GM23338 (cell line): ENCODE data around the gene ALKAL2. TPM values are rescaled to one million over a fixed set of nuclear protein-coding genes. Genes with fewer than 3 reads are reported as not detected.
A peak's percentile ranks its signal among the peaks of the same experiment; 100 is the strongest.

Experiments used
- ATAC-seq: fragments of 200-7000 bp; cut with Tn5 transposase; 3 replicates; pipeline ENCODE4 v1.9.1; 2020
- DNase-seq: peaks from one replicate; pipeline ENCODE4 v3.0.0-alpha.2; 2015; ENCODE audit warnings: low spot score
- H2AFZ ChIP-seq: fragments of 200-600 bp; sonication (generic); 2 replicates; pipeline ENCODE4 v1.8.0; 2016; ENCODE audit warnings: antibody characterized with exemption, mild to moderate bottlenecking, moderate library complexity
- H3F3A ChIP-seq: fragments of 200-600 bp; sonication (generic); replicated peaks from 2 replicates; pipeline ENCODE4 v1.8.0; 2017; ENCODE audit warnings: antibody characterized with exemption, mixed run types, low read depth
- H3K27ac ChIP-seq: fragments of 200-600 bp; sonication (generic); 2 replicates; pipeline ENCODE4 v1.6.1; 2016; ENCODE audit warnings: low read depth
- H3K27me3 ChIP-seq: fragments of 200-600 bp; sonication (generic); 2 replicates; pipeline ENCODE4 v1.8.0; 2016; ENCODE audit warnings: mild to moderate bottlenecking, mixed run types, moderate library complexity; ENCODE audit not compliant: insufficient read depth
- H3K36me3 ChIP-seq: fragments of 200-600 bp; sonication (generic); 2 replicates; pipeline ENCODE4 v1.8.0; 2016; ENCODE audit warnings: mild to moderate bottlenecking; ENCODE audit not compliant: insufficient read depth
- H3K4me1 ChIP-seq: fragments of 200-600 bp; sonication (generic); 2 replicates; pipeline ENCODE4 v1.8.0; 2016; ENCODE audit warnings: mild to moderate bottlenecking, moderate library complexity; ENCODE audit not compliant: insufficient read depth
- H3K4me2 ChIP-seq: fragments of 200-600 bp; sonication (generic); 2 replicates; pipeline ENCODE4 v1.7.1; 2017; ENCODE audit warnings: mixed run types
- H3K4me3 ChIP-seq: fragments of 200-600 bp; sonication (generic); 2 replicates; pipeline ENCODE4 v1.6.1; 2016; ENCODE audit warnings: mixed run types
- H3K79me2 ChIP-seq: fragments of 200-600 bp; sonication (generic); replicated peaks from 2 replicates; pipeline ENCODE4 v1.8.0; 2017; ENCODE audit warnings: mild to moderate bottlenecking; ENCODE audit not compliant: insufficient read depth
- H3K9me2 ChIP-seq: fragments of 200-600 bp; sonication (generic); 2 replicates; pipeline ENCODE4 v1.8.0; 2017; ENCODE audit not compliant: insufficient read depth
- H4K20me1 ChIP-seq: fragments of 200-600 bp; sonication (generic); replicated peaks from 2 replicates; pipeline ENCODE4 v1.8.0; 2017; ENCODE audit warnings: mild to moderate bottlenecking; ENCODE audit not compliant: insufficient read depth
- H3K27ac Mint-ChIP-seq: 2 replicates; pipeline ENCODE4 v1.8.0; 2020; ENCODE audit warnings: inconsistent platforms, mild to moderate bottlenecking, moderate library complexity, mixed read lengths
- H3K27me3 Mint-ChIP-seq: 3 replicates; pipeline ENCODE4 v1.8.0; 2022; ENCODE audit warnings: low read depth, mild to moderate bottlenecking, moderate library complexity, mixed read lengths, inconsistent platforms; ENCODE audit not compliant: insufficient read depth, poor library complexity
- H3K36me3 Mint-ChIP-seq: 3 replicates; pipeline ENCODE4 v1.8.0; 2021; ENCODE audit warnings: low read depth, mild to moderate bottlenecking, inconsistent platforms, moderate library complexity, mixed read lengths
- H3K4me1 Mint-ChIP-seq: 3 replicates; pipeline ENCODE4 v1.8.0; 2020; ENCODE audit warnings: mild to moderate bottlenecking, inconsistent platforms, mixed read lengths
- H3K4me3 Mint-ChIP-seq: 3 replicates; pipeline ENCODE4 v1.8.0; 2021; ENCODE audit warnings: moderate library complexity, mild to moderate bottlenecking, inconsistent platforms, mixed read lengths
- H3K9me3 Mint-ChIP-seq: 3 replicates; pipeline ENCODE4 v1.8.0; 2020; ENCODE audit warnings: moderate library complexity, mild to moderate bottlenecking, inconsistent platforms, mixed read lengths
- CREB1 ChIP-seq: fragments of 250-450 bp; sonication (Bioruptor Pico); IDR thresholded peaks from 2 replicates; pipeline ENCODE4 v1.5.0; 2020; ENCODE audit warnings: low read depth, mild to moderate bottlenecking, moderate library complexity
- EZH2 ChIP-seq: fragments of 200-600 bp; sonication (generic); IDR thresholded peaks from one replicate; pipeline ENCODE4 v1.8.0; 2017; ENCODE audit warnings: antibody characterized with exemption, mild to moderate bottlenecking, low read depth; ENCODE audit not compliant: unreplicated experiment
- EZH2phosphoT487 ChIP-seq: fragments of 200-600 bp; sonication (generic); IDR thresholded peaks from one replicate; pipeline ENCODE4 v1.8.1; 2018; ENCODE audit warnings: antibody characterized with exemption; ENCODE audit not compliant: unreplicated experiment
- JUNB ChIP-seq: IDR thresholded peaks from one replicate; pipeline ENCODE4 v1.6.1; 2016; ENCODE audit warnings: antibody characterized with exemption; ENCODE audit not compliant: unreplicated experiment
- NANOG ChIP-seq: IDR thresholded peaks from 2 replicates; pipeline ENCODE4 v1.6.1; 2016; ENCODE audit warnings: antibody characterized with exemption, borderline replicate concordance
- POLR2AphosphoS5 ChIP-seq: IDR thresholded peaks from 2 replicates; pipeline ENCODE4 v1.6.1; 2016; ENCODE audit warnings: antibody characterized with exemption, low read depth
- REST ChIP-seq: IDR thresholded peaks from one replicate; pipeline ENCODE4 v1.6.1; 2018; ENCODE audit warnings: antibody characterized with exemption; ENCODE audit not compliant: unreplicated experiment
- STAT1 ChIP-seq: IDR thresholded peaks from one replicate; pipeline ENCODE4 v1.6.1; 2016; ENCODE audit warnings: antibody characterized with exemption; ENCODE audit not compliant: unreplicated experiment
- polyA plus RNA-seq: library from polyadenylated mRNA; unstranded; fragments of >200 nt; fragmentation: Nextera tagmentation; extraction: Ambion mirVana; gene quantifications from 2 replicates; pipeline ENCODE4 v1.2.1, GENCODE V29; 2016
- total RNA-seq: library from RNA; depleted of rRNA; stranded (reverse); fragments of >200 nt; shearing (Covaris generic); gene quantifications from 2 replicates; pipeline ENCODE4 v1.2.3, GENCODE V29; 2014
- TF ChIP-seq, protein P1 (sequence below), 2 experiments: fragments of 200-600 bp in 1 of 2; sonication (generic) in 1 of 2; conservative IDR thresholded peaks; 2 replicates each; pipeline versions ENCODE4 v1.5.1 to v1.6.1; 2016 to 2017; ENCODE audit warnings: antibody characterized with exemption in 2 of 2, low read depth in 2 of 2, mild to moderate bottlenecking in 2 of 2, moderate library complexity in 1 of 2
- TF ChIP-seq, protein P2 (sequence below): fragments of 250-450 bp; sonication (Bioruptor Pico); IDR thresholded peaks from 2 replicates; pipeline ENCODE4 v1.5.0; 2020; ENCODE audit warnings: mild to moderate bottlenecking, moderate library complexity

ALKAL2 gene
- total and polyA plus RNA-seq, 2 experiments from 2014 or later: 6.4 to 12.1 TPM

DNA sequence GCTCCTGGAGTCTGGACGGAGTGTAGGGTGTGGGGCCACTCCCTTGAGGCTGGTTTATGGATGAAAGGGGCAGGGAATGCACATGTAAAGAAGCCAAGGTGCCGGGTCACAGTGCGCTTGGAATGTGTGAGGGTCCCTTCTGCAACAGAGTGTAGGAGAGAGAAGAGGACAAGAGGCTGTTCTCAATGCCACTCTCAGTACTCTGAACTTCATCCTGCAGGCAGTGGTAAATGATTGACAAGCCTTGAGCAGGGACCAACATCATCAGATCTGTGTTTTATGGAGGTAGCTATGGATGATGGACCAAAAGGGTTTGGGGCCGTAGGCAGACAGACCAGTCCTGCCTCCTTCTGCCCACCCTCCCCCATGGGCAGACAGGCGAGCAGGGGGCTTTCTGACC is 7.2 kb upstream of the ALKAL2 start:
- H3K9me3 Mint-ChIP-seq: peaks cover 9% of the 10 kb centered on the region; the same call in 2 of the 3 replicates
- Histone ChIP-seq H3K4me2 (no peak overlapping the region), H3K4me3 (no peak overlapping the region), H3K9me2 (no peaks in the 10 kb centered on the region), H3K27ac (no peak overlapping the region), H4K20me1 (no peaks in the 10 kb centered on the region; the same call in 1 of the 2 replicates), H3K4me1 (no peaks in the 10 kb centered on the region), H3K27me3 (peaks cover 12% of the 10 kb centered on the region), H2AFZ (no peak overlapping the region), H3K79me2 (no peaks in the 10 kb centered on the region), H3F3A (no peaks in the 10 kb centered on the region), H3K36me3 (no peaks in the 10 kb centered on the region)
- peaks cover 5% of the 10 kb centered on the region for H3K27me3 Mint-ChIP-seq
- no peak for ATAC-seq
- H3K27ac Mint-ChIP-seq: no peak overlapping the region
- no peaks in the 10 kb centered on the region for H3K4me1 Mint-ChIP-seq
- TF ChIP-seq STAT1 (no peak), JUNB (no peak), NANOG (no peak)
- H3K4me3 Mint-ChIP-seq: no peak overlapping the region
- no peak for DNase-seq
- H3K36me3 Mint-ChIP-seq: no peaks in the 10 kb centered on the region; the same call in 2 of the 3 replicates

DNA sequence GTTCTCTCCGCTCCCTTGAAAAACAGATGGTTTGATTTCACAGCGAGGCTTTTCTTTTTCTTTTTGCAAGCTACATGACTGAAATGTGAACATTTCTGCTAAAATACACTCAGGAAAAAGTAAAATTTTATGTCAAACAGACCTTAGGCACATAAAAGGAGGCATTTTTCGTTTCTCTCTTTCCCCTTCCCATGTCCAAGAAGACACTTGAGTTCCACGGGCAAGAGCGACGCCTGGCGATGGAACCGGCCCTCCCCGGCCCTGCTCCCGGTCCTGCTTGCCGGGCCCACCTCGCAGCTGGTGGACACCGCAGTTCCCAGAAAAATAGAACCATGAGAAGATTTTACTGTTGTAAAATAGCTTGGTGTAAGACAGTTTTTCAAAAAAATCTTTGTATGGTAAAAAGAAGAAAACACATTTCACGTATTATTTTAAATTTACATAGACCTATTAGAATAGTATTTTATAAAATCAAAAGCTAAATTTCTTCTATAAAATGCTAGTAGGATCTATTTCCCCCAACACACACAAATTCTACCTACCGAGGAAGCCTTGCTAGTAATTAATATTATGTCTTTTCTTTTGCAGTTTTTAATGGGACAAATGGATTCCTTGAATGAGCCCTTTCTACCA is 2.3 kb upstream of the ALKAL2 start:
- Histone ChIP-seq H3K27ac (no peak overlapping the region), H3K9me2 (no peaks in the 10 kb centered on the region), H3K79me2 (no peaks in the 10 kb centered on the region), H3K4me3 (peak overlapping the region; percentile 68), H3K4me2 (peak overlapping the region; percentile 92), H3F3A (peaks cover under 1% of the 10 kb centered on the region; the same call in 1 of the 2 replicates), H3K36me3 (no peaks in the 10 kb centered on the region), H4K20me1 (no peaks in the 10 kb centered on the region), H3K27me3 (peaks cover 50% of the 10 kb centered on the region), H2AFZ (peak overlapping the region; percentile 93), H3K4me1 (peaks cover 18% of the 10 kb centered on the region)
- peak; percentile 80 for DNase-seq
- H3K36me3 Mint-ChIP-seq: no peaks in the 10 kb centered on the region
- H3K4me1 Mint-ChIP-seq: peaks cover 18% of the 10 kb centered on the region
- H3K9me3 Mint-ChIP-seq: no peaks in the 10 kb centered on the region; the same call in 2 of the 3 replicates
- peak; percentile 46 for ATAC-seq
- peaks cover 35% of the 10 kb centered on the region for H3K27me3 Mint-ChIP-seq
- H3K27ac Mint-ChIP-seq: no peak overlapping the region
- peak overlapping the region; percentile 79 for H3K4me3 Mint-ChIP-seq
- TF ChIP-seq, protein P1, sequence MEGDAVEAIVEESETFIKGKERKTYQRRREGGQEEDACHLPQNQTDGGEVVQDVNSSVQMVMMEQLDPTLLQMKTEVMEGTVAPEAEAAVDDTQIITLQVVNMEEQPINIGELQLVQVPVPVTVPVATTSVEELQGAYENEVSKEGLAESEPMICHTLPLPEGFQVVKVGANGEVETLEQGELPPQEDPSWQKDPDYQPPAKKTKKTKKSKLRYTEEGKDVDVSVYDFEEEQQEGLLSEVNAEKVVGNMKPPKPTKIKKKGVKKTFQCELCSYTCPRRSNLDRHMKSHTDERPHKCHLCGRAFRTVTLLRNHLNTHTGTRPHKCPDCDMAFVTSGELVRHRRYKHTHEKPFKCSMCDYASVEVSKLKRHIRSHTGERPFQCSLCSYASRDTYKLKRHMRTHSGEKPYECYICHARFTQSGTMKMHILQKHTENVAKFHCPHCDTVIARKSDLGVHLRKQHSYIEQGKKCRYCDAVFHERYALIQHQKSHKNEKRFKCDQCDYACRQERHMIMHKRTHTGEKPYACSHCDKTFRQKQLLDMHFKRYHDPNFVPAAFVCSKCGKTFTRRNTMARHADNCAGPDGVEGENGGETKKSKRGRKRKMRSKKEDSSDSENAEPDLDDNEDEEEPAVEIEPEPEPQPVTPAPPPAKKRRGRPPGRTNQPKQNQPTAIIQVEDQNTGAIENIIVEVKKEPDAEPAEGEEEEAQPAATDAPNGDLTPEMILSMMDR (conservative IDR thresholded peaks at IDR 0.05; ENCODE audit: low read depth in 2 of 2): peak; percentile 84 to 91
- TF ChIP-seq CREB1 (CRISPR knock-in tag): no peak
- TF ChIP-seq REST: no peak
- TF ChIP-seq POLR2AphosphoS5: no peak
- TF ChIP-seq STAT1: no peak
- no peak for TF ChIP-seq EZH2phosphoT487
- no peak for TF ChIP-seq JUNB
- peak; percentile 53 for TF ChIP-seq EZH2
- TF ChIP-seq, protein P2, sequence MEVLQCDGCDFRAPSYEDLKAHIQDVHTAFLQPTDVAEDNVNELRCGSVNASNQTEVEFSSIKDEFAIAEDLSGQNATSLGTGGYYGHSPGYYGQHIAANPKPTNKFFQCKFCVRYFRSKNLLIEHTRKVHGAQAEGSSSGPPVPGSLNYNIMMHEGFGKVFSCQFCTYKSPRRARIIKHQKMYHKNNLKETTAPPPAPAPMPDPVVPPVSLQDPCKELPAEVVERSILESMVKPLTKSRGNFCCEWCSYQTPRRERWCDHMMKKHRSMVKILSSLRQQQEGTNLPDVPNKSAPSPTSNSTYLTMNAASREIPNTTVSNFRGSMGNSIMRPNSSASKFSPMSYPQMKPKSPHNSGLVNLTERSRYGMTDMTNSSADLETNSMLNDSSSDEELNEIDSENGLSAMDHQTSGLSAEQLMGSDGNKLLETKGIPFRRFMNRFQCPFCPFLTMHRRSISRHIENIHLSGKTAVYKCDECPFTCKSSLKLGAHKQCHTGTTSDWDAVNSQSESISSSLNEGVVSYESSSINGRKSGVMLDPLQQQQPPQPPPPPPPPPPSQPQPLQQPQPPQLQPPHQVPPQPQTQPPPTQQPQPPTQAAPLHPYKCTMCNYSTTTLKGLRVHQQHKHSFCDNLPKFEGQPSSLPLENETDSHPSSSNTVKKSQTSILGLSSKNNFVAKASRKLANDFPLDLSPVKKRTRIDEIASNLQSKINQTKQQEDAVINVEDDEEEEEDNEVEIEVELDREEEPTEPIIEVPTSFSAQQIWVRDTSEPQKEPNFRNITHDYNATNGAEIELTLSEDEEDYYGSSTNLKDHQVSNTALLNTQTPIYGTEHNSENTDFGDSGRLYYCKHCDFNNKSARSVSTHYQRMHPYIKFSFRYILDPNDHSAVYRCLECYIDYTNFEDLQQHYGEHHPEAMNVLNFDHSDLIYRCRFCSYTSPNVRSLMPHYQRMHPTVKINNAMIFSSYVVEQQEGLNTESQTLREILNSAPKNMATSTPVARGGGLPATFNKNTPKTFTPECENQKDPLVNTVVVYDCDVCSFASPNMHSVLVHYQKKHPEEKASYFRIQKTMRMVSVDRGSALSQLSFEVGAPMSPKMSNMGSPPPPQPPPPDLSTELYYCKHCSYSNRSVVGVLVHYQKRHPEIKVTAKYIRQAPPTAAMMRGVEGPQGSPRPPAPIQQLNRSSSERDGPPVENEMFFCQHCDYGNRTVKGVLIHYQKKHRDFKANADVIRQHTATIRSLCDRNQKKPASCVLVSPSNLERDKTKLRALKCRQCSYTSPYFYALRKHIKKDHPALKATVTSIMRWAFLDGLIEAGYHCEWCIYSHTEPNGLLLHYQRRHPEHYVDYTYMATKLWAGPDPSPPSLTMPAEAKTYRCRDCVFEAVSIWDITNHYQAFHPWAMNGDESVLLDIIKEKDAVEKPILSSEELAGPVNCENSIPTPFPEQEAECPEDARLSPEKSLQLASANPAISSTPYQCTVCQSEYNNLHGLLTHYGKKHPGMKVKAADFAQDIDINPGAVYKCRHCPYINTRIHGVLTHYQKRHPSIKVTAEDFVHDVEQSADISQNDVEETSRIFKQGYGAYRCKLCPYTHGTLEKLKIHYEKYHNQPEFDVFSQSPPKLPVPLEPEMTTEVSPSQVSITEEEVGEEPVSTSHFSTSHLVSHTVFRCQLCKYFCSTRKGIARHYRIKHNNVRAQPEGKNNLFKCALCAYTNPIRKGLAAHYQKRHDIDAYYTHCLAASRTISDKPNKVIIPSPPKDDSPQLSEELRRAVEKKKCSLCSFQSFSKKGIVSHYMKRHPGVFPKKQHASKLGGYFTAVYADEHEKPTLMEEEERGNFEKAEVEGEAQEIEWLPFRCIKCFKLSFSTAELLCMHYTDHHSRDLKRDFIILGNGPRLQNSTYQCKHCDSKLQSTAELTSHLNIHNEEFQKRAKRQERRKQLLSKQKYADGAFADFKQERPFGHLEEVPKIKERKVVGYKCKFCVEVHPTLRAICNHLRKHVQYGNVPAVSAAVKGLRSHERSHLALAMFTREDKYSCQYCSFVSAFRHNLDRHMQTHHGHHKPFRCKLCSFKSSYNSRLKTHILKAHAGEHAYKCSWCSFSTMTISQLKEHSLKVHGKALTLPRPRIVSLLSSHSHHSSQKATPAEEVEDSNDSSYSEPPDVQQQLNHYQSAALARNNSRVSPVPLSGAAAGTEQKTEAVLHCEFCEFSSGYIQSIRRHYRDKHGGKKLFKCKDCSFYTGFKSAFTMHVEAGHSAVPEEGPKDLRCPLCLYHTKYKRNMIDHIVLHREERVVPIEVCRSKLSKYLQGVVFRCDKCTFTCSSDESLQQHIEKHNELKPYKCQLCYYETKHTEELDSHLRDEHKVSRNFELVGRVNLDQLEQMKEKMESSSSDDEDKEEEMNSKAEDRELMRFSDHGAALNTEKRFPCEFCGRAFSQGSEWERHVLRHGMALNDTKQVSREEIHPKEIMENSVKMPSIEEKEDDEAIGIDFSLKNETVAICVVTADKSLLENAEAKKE (CRISPR knock-in tag): no peak
